GM21576 (cell line): Measurements from ENCODE around the gene SLC8A1.

Experiments
- ATAC-seq: cut with Tn5 transposase; IDR thresholded peaks from one replicate; pipeline ENCODE4 v1.9.1; 2021; ENCODE audit warnings: mild to moderate bottlenecking, moderate library complexity; ENCODE audit not compliant: unreplicated experiment

Gene SLC8A1

DNA sequence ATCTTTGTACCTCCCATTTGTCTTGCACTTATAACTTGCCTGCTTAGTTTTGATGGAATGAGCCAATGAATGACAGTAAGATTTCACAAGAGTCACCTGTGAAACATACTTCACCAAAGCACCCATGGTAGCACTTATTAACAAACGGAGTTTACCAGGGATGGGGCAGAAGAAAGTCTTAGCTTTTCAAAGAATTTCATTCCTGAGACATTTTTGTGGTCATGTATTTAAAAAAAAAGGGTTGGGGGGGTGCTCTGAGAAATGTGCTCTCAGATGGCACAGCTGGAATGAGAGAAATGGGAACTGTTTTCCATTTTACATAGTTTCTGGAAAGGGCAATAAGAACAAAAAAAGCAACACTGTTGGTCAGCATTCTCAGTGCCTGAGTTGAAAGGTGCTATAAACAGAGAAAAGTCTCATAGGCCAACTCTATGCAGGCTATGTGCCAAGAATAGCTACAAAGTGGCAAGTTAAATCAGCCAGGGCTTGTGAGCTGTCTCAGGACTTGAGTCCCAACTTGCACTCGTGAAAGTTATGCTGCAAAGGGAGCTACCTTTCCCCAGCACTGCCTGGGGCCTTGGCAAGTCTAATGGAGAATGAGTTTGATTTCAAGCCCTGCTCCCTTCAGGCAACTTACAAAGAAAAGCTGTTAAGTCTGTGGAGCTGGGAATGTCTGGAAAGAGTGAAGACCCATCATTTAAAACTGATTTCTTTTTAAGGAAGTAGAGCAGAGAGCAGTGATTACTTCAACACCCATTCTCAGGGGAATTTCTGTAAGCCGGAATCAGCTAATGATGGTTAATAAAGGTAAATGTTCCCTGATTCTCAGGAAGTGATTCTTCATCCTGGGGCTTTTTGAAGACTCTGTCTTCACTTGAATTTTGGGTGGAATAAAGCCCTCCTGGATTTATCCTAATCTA is 170.6 kb downstream of the SLC8A1 start:
- ATAC-seq, result peak; percentile 74

DNA sequence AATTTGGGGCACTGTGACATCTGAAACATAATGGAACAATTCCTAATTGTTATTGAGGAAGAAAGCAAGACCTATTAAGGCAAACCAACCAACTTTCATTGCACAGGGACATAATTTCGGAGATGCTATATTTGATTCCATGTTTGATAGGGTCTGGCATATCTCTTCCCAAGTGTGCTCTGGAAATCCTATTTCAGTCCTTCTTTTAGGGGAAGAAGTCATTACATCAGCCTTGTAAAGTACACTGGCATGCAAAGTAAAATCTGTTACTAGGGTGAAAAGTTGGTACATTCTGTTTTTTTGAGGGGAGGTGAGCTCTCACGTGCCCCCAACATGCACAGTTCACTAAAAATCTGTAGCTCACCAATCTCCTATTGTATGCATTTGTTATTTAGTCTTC is 172.4 kb downstream of the SLC8A1 start:
- ATAC-seq, result no peak

DNA sequence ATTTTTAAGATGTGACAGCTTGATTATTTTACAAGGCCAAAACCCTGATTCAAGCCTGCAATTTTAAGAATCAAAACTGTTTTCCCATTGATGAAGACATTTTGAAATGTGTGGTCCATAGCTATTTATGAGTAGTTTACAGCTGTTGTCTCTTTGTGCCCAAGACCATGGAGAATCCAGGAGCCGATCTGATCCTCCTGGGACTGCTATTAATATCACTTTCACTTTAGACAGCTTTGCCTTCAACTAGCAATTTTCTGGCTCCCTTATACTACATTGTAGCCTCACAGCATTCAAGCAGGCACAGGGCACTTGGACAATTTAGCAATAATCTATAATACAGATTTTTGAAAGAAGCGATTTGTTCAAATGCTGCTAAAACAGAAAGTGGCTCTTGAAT is 172.9 kb downstream of the SLC8A1 start:
- no peak for ATAC-seq

DNA sequence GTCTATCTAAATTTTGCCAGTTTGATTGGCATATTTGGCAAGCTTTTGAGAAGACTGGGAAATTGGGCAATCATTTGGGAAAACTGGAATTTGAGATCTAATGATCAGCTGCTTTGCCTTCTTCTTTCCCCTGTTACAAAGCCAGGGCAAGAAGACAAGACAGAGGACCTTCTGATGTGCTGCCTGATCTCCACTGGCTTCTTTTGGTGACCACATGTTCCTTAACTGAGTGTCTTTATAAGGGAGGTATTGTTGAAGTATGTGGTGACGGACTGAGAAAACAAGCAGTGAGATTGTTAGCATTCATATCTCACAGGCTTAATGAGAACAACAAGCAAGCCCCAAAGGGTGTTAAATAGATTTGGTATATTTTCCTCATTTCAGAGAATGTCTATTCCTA is 175.8 kb downstream of the SLC8A1 start:
- ATAC-seq, result no peak

DNA sequence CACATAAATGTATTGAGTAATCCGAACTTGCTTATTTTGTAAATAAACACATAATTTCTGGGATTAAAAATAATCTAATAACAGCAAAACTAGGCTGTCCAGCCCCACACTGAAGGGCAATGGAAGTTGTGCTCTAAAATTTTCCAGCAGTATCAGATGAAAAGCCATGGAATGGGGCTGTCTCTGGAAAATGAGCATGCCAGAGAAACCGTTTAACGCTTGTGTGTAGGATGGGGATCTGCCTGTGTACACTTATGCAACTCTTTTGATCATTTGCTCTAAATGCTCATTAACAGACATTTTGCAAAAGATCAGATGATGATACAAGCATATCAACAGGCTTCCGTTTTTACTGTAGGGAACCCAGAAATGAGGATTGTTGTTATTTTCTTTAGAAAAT is 177.6 kb downstream of the SLC8A1 start:
- no peak for ATAC-seq

DNA sequence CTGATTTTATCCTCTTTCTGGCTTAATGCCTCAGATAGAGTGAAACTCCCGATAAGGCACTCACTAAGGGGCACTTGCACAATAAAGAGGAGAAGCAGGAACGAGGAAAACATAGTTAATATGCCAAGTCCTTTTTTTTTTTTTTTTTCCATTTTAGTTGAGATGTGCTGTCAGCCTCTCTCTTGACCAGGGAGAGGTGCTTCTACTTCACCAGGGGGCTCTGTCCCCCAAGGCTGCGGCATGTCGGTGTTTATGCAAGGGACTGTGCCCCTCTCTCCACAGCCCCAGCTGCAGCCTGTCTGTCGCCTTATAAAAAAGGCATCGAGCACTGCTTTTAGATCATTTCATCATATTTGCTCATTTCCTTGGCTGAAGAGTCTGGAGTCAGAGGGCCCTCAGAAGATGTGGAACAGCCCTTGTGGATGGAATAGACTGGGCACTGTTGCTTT is 178.1 kb downstream of the SLC8A1 start:
- ATAC-seq, result no peak

DNA sequence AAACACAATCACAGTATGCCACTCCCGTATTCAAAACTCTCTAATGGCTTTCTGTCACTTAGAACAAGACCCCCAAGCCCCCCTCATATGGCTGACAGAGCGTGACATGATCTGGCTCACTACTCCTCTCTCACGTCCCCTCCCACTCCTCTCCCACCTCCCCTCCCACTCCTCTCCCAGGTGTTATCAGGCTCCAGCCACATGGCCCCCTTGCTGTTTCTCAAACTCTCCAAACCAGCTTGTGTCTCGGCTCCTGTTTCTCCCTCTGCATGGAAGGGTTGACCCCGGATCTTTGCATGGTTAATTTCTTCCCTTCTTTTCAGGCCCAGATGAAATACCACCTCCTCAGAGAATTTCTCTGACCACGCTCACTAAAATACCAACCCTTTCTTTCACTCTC is 180.8 kb downstream of the SLC8A1 start:
- ATAC-seq, result no peak

DNA sequence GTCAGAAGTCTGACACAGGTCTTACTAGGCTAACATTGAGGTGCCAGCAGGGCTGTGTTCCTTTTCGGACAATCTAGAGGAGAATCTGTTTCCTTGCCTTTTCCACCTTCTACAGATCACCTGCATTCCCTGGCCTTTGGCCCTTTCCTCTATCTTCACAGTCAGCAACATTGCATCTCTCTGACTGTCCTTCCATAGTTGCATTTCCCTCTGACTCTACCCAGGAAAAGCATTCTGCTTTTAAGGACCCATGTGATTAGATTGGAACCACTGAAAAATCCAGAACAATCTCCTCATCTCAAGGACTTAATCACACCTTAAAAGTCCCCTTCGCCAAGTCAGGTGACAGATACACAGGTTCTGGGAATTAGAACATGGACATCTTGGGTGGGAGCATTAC is 181.5 kb downstream of the SLC8A1 start:
- no peak for ATAC-seq

DNA sequence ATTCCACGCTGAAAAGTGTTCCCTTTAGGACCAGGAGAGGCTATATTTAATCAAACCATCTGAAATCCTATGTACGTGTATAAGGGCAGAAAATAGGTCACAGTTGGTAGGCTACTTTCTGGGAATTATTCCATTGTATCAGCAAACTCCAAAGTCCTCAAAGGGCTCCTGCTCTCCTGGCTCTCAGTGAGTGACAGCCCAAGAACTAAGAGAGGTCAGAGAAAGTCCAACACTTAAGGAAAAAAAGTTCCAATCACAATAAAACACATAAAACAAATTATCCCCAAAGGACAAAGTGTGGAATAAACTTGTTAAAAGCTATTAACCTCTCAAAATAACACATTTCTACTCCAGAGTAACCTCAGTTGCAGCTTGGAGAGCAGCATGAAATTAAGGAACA is 183.3 kb downstream of the SLC8A1 start:
- no peak for ATAC-seq

DNA sequence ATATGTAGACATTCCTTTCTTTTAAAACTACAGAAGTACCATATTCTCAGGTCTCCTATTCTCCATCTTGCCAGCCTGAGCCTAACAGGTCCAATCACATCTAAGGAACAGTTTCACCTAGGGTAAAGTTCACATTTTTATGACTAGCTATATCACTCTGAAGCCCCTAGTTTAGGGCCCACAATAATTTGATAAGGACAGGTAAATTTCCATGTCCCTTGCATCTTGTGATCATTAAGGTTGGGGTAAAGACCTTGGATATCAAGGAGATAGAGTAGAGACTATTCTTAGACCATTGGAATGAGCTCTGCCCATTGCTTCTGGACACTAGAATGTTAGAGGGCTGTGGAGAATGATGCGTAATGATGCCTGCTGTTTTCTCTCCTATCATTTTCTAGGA is 185.7 kb downstream of the SLC8A1 start:
- no peak for ATAC-seq

DNA sequence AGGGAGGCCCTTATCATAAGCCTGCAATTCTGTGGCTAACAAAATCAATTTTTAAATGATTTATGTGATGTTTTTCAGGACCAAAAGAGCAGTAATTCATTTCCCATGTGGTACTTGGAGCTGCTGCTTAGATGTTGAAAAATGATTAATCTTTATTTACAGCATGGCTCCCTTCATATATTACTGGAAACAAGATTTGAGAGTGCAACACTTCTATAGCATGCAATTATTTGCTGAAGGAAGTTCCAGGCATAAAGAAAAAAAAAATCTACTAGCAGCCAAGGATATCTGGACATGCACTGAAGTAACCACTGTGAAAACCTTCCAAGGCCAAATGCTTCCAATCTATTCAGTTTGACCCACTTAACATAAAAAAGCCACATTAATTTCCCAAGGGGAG is 186.3 kb downstream of the SLC8A1 start:
- ATAC-seq, result no peak

DNA sequence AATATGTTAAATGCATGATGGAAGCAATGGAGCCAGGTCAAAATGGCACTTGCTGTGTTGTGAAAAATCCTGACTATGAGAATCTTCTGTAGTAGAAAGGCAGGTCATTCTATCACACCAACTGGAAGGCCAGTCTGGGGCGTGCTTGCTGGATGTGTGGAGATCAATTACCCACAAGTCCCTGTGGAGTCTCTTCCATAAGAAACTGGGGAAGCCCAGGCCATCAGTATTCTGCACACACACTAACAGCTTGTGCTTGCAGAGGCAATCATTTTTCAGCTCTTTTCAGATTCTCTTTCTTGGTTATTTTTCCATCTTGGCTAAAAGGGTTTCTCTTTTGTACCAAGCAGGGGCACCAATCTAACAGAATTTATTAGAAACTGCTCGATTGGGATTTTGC is 190.8 kb downstream of the SLC8A1 start:
- no peak for ATAC-seq

DNA sequence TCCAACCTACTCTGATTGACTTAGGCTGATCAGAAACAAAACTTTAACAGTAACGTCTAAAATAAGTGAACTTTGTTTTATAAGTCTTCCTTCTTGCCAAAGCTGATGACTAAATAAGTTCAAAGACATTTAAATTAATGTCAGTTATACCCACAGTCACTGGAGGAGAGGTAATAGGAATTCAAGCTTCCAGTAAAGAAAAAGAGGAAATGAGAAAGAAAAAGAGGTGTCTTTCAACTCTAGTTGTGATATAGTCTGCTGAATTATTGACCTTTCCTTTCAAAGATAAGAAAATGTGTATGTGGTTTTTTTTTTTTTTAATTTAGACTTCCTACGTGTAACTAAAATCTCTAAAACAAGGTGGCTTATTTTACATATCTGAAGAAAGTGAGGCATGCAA is 191.5 kb downstream of the SLC8A1 start:
- peak; percentile 58 for ATAC-seq

DNA sequence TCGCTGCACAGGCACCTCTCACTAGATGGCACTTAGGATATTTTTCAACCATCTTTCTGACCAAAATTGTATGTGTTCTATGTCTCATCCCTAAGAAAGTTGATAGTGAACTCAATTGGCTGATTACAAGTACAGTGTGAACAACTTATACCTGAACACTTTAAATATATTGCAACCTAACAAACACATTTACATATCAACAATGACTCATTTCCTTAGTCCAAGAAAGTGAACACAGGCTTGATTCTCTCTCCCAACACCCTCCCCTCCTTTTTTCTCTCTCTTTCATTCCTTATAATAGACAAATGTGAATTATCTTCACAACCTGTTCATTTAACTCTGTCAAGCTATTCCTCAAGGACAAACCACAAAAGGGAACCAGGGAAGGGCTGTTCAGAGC is 192.0 kb downstream of the SLC8A1 start:
- no peak for ATAC-seq

DNA sequence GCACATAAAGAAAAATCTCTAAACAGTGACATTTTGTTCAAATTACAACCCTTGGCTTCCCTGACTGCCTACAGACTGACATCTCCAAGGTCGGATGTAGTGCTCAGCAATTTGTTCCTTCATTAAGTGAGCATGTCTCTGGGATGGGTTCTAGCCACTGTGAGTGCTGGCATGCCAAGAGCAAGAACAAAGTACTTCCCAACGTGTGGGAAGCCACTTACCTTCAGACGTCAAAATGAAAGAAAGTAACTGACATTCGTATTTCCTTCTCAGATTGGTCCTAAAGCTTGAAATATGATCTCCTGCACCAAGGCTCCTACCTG is 193.8 kb downstream of the SLC8A1 start:
- no peak for ATAC-seq

DNA sequence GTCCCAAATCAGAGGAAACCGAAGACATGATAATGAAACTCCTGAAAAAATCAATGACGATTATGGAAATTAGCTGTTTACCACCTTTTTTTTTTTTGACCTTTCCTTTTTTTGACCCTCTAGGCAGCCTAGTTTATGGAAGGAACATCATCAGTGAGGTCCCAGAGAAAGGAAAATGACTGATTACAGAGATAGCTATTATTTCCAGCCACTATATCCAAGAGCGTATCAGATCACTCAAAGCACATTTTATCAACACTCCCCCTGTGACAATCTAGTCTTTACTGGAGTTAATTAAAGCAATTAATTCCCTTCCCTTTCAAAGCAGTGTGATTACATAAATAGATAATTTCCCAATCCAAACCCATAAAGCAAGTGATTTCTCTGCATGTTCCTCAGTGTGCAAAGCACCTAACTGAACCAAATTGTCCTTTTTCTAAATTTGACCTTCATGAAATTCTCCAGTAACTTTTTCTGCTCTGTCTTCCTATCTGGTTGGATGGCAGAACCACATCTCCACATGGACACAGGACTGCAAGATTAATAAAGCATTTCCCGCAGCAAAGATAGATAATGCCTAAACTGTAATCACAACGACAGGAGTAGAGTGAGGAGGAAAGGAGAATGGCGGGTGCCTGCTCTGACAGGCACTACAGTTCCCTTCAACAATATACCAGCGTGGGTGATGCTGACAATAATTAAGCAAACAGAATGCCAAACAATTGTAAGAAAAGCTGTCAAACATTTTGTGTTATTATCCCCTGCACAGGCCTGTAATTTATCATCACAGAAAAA is 194.4 kb downstream of the SLC8A1 start:
- ATAC-seq, result no peak

DNA sequence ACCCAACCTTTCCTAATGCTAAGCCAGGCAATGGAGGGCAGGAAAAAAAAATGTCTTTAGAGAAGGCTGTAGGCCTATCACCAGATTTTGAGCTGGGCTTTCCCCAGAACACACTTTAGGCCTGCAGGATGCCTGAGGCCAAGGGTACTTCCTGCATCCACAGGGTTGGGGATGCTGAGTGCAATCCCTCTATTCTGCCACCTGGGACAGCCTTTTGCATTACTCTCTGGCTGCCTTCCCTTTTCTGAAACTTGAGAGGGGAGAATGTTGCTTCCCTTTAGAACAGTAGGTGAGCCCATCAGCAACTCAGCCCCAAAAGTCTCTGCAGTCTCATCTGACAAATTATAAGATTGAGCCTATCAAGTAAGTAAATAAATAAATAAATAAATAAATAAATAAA is 195.2 kb downstream of the SLC8A1 start:
- no peak for ATAC-seq

DNA sequence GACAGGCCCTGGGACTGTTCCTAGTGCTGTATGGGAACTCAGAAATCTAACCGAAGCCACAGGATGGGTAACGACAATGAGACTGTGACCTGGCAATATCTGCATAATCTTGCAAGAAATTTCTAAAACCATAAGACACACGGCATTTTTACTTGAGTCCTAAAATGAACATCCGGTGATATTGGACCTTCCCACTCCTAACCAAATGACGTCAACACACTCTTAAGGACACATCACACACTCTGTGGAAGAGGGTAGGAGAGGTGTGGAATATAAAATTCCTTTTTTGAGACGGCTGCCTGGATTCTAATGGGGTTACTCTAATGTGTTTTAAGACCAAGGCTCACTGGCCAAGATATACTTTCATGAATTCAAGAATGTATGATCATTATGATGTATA is 195.9 kb downstream of the SLC8A1 start:
- no peak for ATAC-seq

DNA sequence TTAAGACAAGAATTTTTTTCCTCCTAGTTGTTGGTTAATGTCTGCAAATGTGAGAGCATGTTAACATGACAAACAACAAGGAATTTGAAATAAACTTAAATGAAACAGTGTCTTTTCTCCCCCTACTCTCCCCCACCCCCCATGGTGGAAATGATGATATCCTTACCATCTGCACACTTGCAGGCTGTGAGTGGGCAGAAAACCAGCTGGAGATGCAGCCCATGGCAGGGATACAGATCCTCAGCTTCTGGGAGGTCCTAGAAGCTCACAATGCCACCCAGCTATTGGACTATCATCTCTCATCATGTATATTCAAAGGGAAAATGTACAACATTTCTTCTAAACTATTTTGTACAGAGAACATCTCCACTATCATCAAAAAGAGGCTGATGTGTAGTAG is 196.8 kb downstream of the SLC8A1 start:
- no peak for ATAC-seq

DNA sequence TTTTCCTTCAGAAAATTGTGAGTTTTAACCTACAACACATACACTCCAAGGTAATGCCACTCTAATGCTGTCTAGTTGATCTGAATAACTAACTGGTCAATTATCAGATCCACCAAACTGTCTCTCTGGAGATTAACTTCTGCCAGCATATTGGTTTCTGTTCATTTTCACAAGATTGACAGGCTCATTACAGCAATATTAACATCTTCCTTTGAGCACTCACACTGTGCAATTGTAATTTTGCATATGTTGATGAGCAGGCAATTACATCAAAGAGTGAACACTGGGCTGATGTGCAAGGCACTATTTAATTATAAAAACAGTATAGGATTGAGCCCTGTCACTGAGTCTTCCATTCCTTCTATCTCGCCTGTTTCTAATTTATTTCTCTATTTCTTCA is 197.3 kb downstream of the SLC8A1 start:
- ATAC-seq, result no peak

DNA sequence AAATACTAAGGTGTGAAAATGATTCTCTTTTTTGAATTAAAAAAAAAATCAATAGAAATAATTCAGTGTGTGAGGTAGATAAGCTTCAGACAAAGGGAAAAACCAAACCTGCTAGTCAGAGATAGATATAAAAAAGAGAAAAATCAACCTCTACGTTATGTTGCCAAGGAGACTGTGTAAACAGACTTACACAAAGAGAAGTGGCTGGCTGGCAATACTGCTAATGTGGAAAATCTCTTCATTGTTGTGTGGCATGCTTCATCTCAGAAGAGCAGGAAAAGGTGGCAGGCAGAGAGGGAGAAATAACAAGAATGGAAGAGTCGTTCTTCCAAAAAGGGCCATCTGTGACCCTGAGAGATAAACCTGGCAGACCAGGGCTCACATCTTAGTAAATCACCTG is 200.8 kb downstream of the SLC8A1 start:
- no peak for ATAC-seq

DNA sequence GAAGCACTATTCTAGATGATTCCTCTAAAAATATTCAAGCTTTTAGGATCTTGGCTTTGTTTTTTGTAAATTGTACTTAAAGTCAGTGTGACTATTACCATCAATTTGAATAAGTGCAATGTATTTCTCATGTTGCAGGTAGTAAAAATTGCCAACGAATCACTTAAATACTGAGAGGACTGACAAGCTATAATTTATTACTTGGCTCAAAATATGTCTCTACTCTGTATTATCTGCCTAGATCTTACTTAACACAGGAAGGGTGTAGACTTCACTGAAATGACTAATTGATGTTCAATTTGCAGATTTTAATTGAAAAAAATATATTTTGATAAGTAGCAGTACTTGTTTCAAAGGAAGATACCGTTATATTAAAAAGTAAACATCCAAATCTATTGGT is 202.3 kb downstream of the SLC8A1 start:
- ATAC-seq, result no peak
